ENCODE results near the gene NEURL2. TPM values are rescaled to one million over a fixed set of nuclear protein-coding genes. Genes with fewer than 3 reads are reported as not detected.

Gene NEURL2
- total RNA-seq, 4 donors from 2014 or later, result 14.7 to 30.4 (median 18.1) TPM

- in situ Hi-C loops (cut with MboI; ENCODE audit: low pct_ligation_motif_present in 1 of 4, low pct_unique_long_range_greater_than_20kb in 1 of 4, low sequenced_read_pairs in 3 of 4), result no loop called here
- Histone ChIP-seq H3K36me3 (no peaks in the 10 kb centered on the region), H3K9me3 (no peaks in the 10 kb centered on the region), H3K4me1 (peaks cover 8 to 44% (median 16%) of the 10 kb centered on the region in 4 donors), H3K27me3 (no peaks in the 10 kb centered on the region), H3K27ac (peak within 1 kb of the TSS; percentile 82 to 95 (median 89)), H3K4me3 (peak within 1 kb of the TSS; percentile 30 to 61 (median 44))
- 0 to 3% methylated on average over 10 to 41 of the region's 58 CpGs for WGBS, 2 donors (ENCODE audit: low coverage in 1 of 2)
- intact Hi-C loops (cut with DNase I; ENCODE audit: low total_unique reads), result no loop called here
- TF ChIP-seq POLR2AphosphoS5 (IDR thresholded peaks at IDR 0.05), result peak; percentile 62 to 72 (median 64)
- TF ChIP-seq POLR2A (IDR thresholded peaks at IDR 0.05), result peak; percentile 63
- no peak for TF ChIP-seq EP300 (IDR thresholded peaks at IDR 0.05; ENCODE audit: low read depth)
- DNase-seq, result peak; percentile 60
Observed at GRCh38 chr20:45911486-45912343, 20.7 kb upstream of the NEURL2 start, which contains the start of gene PLTP. Gene PLTP (minus strand): TSS chr20:45912155. CDS start chr20:45911452, 703 bp downstream.

DNA sequence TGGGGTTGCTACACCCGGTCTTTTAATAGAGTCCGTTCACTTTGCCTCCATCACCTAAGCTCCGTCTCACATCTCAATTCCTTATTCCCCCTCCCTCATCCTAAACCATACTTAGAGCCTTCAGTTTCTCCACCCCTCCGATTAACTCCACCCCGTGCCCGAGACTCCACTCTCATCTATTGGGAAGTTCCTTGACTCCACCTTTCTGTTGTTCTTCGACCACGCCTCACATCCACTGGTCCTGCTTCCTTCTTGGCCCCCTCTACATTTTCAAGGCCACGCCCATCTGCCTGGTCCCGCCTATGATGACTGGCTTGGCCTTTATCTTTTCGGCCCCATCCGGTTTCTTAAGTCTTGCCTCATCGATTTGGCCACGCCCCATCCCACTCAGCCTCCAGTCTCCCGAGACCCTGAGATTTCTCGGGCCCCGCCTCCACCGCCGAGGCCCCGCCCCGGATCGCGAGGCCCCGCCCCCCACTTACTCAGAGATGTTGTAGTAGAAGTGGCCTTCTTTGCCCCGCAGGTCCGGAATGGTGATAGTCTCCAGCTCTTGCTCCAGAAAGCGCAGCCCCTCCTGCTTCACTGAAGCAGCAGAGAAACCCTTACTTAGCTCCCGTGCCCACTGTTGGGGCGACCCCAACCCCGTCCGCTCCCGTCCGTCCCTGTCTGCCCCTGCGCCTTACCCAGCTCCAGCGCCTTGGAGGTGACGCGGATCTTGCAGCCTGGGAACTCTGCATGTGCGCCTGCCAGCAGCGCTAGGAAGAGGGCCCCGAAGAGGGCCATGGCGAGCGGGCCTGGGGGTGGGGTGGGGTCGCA lies 19.9 kb upstream of the NEURL2 start:
- peak overlapping the region; percentile 30 to 61 (median 44) for H3K4me3 ChIP-seq
- H3K27me3 ChIP-seq, result no peaks in the 10 kb centered on the region
- H3K4me1 ChIP-seq, result peaks cover 8 to 44% (median 16%) of the 10 kb centered on the region in 4 donors
- H3K27ac ChIP-seq, result peak overlapping the region; percentile 82 to 95 (median 89)
- WGBS, 2 donors (ENCODE audit: low coverage in 1 of 2), result 2 to 7% methylated on average over 14 to 39 of the region's 43 CpGs
- in situ Hi-C loops (cut with MboI; ENCODE audit: low pct_ligation_motif_present in 1 of 4, low pct_unique_long_range_greater_than_20kb in 1 of 4, low sequenced_read_pairs in 3 of 4) (no loop called here), intact Hi-C loops (cut with DNase I; ENCODE audit: low total_unique reads) (no loop called here)
- H3K36me3 ChIP-seq, result no peaks in the 10 kb centered on the region
- TF ChIP-seq EP300 (IDR thresholded peaks at IDR 0.05; ENCODE audit: low read depth) (no peak), POLR2AphosphoS5 (IDR thresholded peaks at IDR 0.05) (peak; percentile 85 to 92 (median 86)), POLR2A (IDR thresholded peaks at IDR 0.05) (peak; percentile 63)
- TF ChIP-seq, protein P1, sequence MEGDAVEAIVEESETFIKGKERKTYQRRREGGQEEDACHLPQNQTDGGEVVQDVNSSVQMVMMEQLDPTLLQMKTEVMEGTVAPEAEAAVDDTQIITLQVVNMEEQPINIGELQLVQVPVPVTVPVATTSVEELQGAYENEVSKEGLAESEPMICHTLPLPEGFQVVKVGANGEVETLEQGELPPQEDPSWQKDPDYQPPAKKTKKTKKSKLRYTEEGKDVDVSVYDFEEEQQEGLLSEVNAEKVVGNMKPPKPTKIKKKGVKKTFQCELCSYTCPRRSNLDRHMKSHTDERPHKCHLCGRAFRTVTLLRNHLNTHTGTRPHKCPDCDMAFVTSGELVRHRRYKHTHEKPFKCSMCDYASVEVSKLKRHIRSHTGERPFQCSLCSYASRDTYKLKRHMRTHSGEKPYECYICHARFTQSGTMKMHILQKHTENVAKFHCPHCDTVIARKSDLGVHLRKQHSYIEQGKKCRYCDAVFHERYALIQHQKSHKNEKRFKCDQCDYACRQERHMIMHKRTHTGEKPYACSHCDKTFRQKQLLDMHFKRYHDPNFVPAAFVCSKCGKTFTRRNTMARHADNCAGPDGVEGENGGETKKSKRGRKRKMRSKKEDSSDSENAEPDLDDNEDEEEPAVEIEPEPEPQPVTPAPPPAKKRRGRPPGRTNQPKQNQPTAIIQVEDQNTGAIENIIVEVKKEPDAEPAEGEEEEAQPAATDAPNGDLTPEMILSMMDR (IDR thresholded peaks at IDR 0.05), result no peak
- no peaks in the 10 kb centered on the region for H3K9me3 ChIP-seq
- peak; percentile 97 for DNase-seq

DNA sequence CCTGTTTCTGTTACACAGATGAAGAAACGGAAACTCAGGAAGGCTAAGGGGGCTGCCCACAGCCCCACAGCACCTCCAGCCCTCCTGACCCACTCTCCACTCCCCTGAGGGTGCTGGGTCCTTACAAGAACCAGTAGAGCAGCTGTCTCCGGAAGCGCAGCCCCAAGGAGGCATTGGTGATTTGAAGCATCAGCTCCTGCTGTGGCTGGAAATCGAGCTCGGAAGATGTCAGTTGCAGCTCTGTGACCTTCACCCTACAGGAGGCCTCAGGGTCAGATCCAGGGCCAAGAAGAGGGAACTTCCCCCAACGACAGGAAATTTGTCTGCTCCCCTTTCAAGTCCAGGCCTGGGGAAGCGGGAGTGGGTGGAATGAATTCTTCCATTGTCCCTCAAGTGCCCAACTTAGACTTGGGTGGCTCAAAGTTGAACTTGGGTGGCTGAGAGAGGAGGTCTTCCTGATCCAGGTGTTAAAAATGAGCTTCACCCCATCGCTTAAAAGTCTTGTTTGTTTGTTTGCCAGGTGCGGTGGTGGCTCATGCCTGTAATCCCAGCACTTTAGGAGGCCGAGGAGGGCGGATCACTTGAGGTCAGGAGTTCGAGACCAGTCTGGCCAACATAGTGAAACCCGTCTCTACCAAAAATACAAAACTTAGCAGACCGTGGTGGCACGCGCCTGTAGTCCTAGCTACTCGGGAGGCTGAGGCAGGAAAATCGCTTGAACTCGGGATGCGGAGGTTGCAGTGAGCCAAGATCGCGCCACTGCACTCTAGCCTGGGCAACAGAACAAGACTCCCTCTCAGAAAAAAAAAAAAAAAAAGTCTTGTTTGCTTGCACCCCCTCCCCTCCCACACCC lies 19.0 kb upstream of the NEURL2 start:
- TF ChIP-seq POLR2AphosphoS5 (IDR thresholded peaks at IDR 0.05) (no peak), EP300 (IDR thresholded peaks at IDR 0.05; ENCODE audit: low read depth) (no peak), POLR2A (IDR thresholded peaks at IDR 0.05) (no peak)
- TF ChIP-seq, protein P1 (IDR thresholded peaks at IDR 0.05), result no peak
- intact Hi-C loops (cut with DNase I; ENCODE audit: low total_unique reads), result no loop called here
- Histone ChIP-seq H3K4me3 (peak overlapping the region in 1 of 4 donors; percentile 61), H3K27me3 (no peaks in the 10 kb centered on the region), H3K27ac (peak overlapping the region; percentile 82 to 95 (median 89)), H3K4me1 (peaks cover 8 to 40% (median 16%) of the 10 kb centered on the region in 4 donors), H3K9me3 (no peaks in the 10 kb centered on the region), H3K36me3 (no peaks in the 10 kb centered on the region)
- no peak for DNase-seq
- in situ Hi-C loops (cut with MboI; ENCODE audit: low pct_ligation_motif_present in 1 of 4, low pct_unique_long_range_greater_than_20kb in 1 of 4, low sequenced_read_pairs in 3 of 4), result no loop called here
- WGBS, 2 donors (ENCODE audit: low coverage in 1 of 2), result 86 to 91% methylated on average over 13 to 22 of the region's 22 CpGs

DNA sequence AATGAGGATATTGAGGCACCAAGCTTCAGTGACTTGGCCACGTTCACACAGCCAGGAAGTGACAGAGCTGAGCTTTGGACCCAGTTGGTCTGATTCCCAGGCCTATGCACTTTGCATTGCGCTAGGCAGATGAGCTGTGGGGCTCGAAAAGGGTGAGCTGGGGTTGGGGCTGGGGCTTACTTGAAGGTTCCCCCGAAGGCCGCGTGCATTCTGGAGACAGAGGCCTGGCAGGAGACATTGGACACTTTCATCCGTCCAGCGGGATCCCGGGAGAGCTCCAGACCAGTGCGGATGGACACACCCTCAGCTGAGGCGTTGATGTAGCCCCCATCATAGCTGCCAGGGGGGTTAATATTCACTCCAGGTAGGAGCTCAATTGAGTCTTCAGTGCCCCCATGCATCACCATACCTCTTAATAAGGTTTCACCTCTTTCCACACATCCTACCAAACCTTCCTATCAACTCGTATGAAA lies 18.4 kb upstream of the NEURL2 start:
- Histone ChIP-seq H3K4me1 (peaks cover 8 to 34% (median 16%) of the 10 kb centered on the region in 4 donors), H3K36me3 (no peaks in the 10 kb centered on the region), H3K4me3 (no peak overlapping the region), H3K27ac (peak overlapping the region in 1 of 4 donors; percentile 88), H3K27me3 (no peaks in the 10 kb centered on the region), H3K9me3 (no peaks in the 10 kb centered on the region)
- intact Hi-C loops (cut with DNase I; ENCODE audit: low total_unique reads) (no loop called here), in situ Hi-C loops (cut with MboI; ENCODE audit: low pct_ligation_motif_present in 1 of 4, low pct_unique_long_range_greater_than_20kb in 1 of 4, low sequenced_read_pairs in 3 of 4) (no loop called here)
- DNase-seq, result no peak
- TF ChIP-seq POLR2AphosphoS5 (IDR thresholded peaks at IDR 0.05) (no peak), EP300 (IDR thresholded peaks at IDR 0.05; ENCODE audit: low read depth) (no peak)
- 84 to 100% methylated on average over 1 to 11 of the region's 12 CpGs for WGBS, 2 donors (ENCODE audit: low coverage in 1 of 2)
